Measurements from ENCODE around the gene HOOK2. TPM values are rescaled to one million over a fixed set of nuclear protein-coding genes. Genes with fewer than 3 reads are reported as not detected.

The HOOK2 gene
- total and polyA plus RNA-seq, 2 experiments from 2014 or later: 70.5 to 113 TPM

DNA sequence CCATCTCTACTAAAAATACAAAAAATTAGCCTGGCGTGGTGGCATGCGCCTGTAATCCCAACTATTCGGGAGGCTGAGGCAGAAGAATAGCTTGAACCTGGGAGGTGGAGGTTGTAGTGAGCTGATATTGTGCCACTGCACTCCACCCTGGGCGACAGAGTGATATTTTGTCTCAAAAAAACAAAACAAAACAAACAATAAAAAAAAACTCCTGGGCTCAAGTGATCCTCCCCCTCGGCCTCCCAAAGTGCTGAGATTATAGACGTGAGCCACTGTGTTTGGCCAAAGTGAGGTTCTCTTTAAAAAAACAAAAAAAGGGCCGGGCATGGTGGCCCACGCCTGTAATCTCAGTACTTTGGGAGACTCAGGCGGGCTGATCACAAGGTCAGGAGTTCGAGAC is 12.1 kb upstream of the HOOK2 start:
- H3K4me1 ChIP-seq (ENCODE audit: insufficient read depth): peaks cover 70% of the 10 kb centered on the region
- peak overlapping the region; percentile 84 for H3K4me2 ChIP-seq
- H3K36me3 ChIP-seq (replicated peaks; ENCODE audit: insufficient read depth, low read depth): no peaks in the 10 kb centered on the region
- H3K4me3 ChIP-seq: no peak overlapping the region
- H3K79me2 ChIP-seq: peaks cover 10% of the 10 kb centered on the region
- 88% methylated on average over 10 of the region's 10 CpGs for WGBS (ENCODE audit: low lambda C conversion rate, missing lambda C conversion rate)
- TF ChIP-seq EZH2phosphoT487 (IDR thresholded peaks at IDR 0.05; ENCODE audit: low read depth, severe bottlenecking, unreplicated experiment): no peak
- no peak for TF ChIP-seq EZH2 (IDR thresholded peaks at IDR 0.05; ENCODE audit: borderline replicate concordance)
- TF ChIP-seq, protein P1, sequence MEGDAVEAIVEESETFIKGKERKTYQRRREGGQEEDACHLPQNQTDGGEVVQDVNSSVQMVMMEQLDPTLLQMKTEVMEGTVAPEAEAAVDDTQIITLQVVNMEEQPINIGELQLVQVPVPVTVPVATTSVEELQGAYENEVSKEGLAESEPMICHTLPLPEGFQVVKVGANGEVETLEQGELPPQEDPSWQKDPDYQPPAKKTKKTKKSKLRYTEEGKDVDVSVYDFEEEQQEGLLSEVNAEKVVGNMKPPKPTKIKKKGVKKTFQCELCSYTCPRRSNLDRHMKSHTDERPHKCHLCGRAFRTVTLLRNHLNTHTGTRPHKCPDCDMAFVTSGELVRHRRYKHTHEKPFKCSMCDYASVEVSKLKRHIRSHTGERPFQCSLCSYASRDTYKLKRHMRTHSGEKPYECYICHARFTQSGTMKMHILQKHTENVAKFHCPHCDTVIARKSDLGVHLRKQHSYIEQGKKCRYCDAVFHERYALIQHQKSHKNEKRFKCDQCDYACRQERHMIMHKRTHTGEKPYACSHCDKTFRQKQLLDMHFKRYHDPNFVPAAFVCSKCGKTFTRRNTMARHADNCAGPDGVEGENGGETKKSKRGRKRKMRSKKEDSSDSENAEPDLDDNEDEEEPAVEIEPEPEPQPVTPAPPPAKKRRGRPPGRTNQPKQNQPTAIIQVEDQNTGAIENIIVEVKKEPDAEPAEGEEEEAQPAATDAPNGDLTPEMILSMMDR (IDR thresholded peaks at IDR 0.05; ENCODE audit: poor library complexity): no peak
- H4K20me1 ChIP-seq (ENCODE audit: insufficient read depth, poor library complexity, severe bottlenecking): peaks cover 3% of the 10 kb centered on the region
- H3K27me3 ChIP-seq: no peaks in the 10 kb centered on the region
- H3K9me3 ChIP-seq (ENCODE audit: low read depth): no peaks in the 10 kb centered on the region
- no peak overlapping the region for H2AFZ ChIP-seq
- peak overlapping the region; percentile 99 for H3K27ac ChIP-seq
- no peak for DNase-seq (ENCODE audit: low spot score)
- no peaks in the 10 kb centered on the region for H3K9me2 ChIP-seq (replicated peaks; ENCODE audit: insufficient read depth)

DNA sequence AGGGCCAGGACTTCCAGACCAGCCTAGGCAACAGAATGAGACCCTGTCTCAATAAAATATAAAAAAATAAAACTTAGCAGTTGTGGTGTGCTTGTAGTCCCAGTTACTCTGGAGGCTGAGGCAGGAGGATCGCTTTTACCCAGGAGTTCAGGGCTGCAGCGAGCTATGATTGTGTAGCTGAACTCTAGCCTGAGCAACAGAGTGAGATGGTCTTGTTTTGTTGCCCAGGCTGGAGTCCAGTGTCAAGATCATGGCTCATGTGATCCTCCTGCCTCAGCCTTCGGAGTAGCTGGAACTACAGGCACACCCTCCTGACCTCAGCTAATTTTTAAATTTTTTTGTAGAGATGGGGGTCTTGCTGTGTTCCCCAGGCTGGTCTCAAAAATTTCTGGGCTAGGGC is 11.6 kb upstream of the HOOK2 start:
- TF ChIP-seq, protein P1 (IDR thresholded peaks at IDR 0.05; ENCODE audit: poor library complexity): no peak
- TF ChIP-seq EZH2 (IDR thresholded peaks at IDR 0.05; ENCODE audit: borderline replicate concordance): no peak
- no peak for TF ChIP-seq EZH2phosphoT487 (IDR thresholded peaks at IDR 0.05; ENCODE audit: low read depth, severe bottlenecking, unreplicated experiment)
- Histone ChIP-seq H3K9me2 (replicated peaks; ENCODE audit: insufficient read depth) (no peaks in the 10 kb centered on the region), H3K79me2 (peaks cover 5% of the 10 kb centered on the region), H2AFZ (no peak overlapping the region), H3K27ac (peak overlapping the region; percentile 99), H3K4me3 (no peak overlapping the region), H3K4me1 (ENCODE audit: insufficient read depth) (peaks cover 74% of the 10 kb centered on the region), H3K4me2 (no peak overlapping the region), H3K27me3 (no peaks in the 10 kb centered on the region), H4K20me1 (ENCODE audit: insufficient read depth, poor library complexity, severe bottlenecking) (no peaks in the 10 kb centered on the region), H3K36me3 (replicated peaks; ENCODE audit: insufficient read depth, low read depth) (no peaks in the 10 kb centered on the region), H3K9me3 (ENCODE audit: low read depth) (no peaks in the 10 kb centered on the region)
- no peak for DNase-seq (ENCODE audit: low spot score)
- WGBS (ENCODE audit: low lambda C conversion rate, missing lambda C conversion rate): 97% methylated on average over 3 of the region's 3 CpGs

DNA sequence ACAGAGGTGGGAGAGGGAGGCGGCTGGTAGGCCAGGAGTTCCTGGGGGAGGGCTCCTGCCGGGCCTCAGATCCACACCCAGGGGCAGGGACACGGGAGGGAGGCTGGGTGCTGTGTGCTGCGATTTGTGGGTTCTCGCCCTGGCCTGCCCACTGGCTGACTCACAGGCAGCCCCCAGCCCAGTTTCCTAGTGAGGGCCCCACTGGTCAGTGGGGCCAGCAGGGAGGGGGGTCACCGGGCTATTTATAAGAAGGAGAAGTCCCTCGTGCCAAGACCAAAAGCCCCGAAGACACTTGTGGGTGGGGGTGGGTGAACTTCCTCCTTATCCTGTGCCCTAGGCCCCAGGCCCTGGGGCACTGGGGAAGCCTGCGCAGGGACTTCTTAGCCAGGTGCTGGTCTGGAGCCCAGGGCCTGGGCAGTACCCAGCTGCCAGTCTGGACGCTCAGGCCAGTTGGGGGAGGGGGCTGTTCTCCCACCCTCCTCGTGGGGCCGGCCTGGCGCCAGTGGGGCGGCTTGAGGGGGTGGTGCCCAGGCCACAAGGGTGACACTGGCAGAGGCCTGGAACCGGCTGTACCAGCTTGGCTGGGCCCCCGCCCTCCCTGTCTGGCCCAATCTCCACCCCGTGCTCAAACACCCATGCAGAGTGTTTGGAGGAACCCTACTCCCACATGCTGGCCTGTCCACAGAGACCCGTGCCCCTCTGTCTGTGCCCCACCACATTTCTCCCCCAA is 11.0 kb upstream of the HOOK2 start:
- peak overlapping the region; percentile 99 for H3K27ac ChIP-seq
- no peaks in the 10 kb centered on the region for H3K9me3 ChIP-seq (ENCODE audit: low read depth)
- no peaks in the 10 kb centered on the region for H3K36me3 ChIP-seq (replicated peaks; ENCODE audit: insufficient read depth, low read depth)
- no peaks in the 10 kb centered on the region for H3K27me3 ChIP-seq
- DNase-seq (ENCODE audit: low spot score): no peak
- no peaks in the 10 kb centered on the region for H3K9me2 ChIP-seq (replicated peaks; ENCODE audit: insufficient read depth)
- WGBS (ENCODE audit: low lambda C conversion rate, missing lambda C conversion rate): 77% methylated on average over 12 of the region's 18 CpGs
- H2AFZ ChIP-seq: no peak overlapping the region
- no peak overlapping the region for H3K4me3 ChIP-seq
- peak overlapping the region; percentile 98 for H3K4me2 ChIP-seq
- H4K20me1 ChIP-seq (ENCODE audit: insufficient read depth, poor library complexity, severe bottlenecking): no peaks in the 10 kb centered on the region
- TF ChIP-seq EZH2 (IDR thresholded peaks at IDR 0.05; ENCODE audit: borderline replicate concordance) (no peak), EZH2phosphoT487 (IDR thresholded peaks at IDR 0.05; ENCODE audit: low read depth, severe bottlenecking, unreplicated experiment) (no peak)
- TF ChIP-seq, protein P1 (IDR thresholded peaks at IDR 0.05; ENCODE audit: poor library complexity): no peak
- H3K79me2 ChIP-seq: no peaks in the 10 kb centered on the region
- peaks cover 74% of the 10 kb centered on the region for H3K4me1 ChIP-seq (ENCODE audit: insufficient read depth)
